Fibroblast of the aortic adventitia (primary cell): Measurements from ENCODE around the gene GCAT. TPM values are rescaled to one million over a fixed set of nuclear protein-coding genes. Genes with fewer than 3 reads are reported as not detected.

Source experiments
- DNase-seq: peaks from one replicate; pipeline ENCODE4 v3.0.0-alpha.2; 2010; ENCODE audit warnings: low read depth
- H3K4me3 ChIP-seq: 2 replicates; pipeline ENCODE4 v1.5.1; 2011; ENCODE audit warnings: low read depth, mild to moderate bottlenecking, control low read depth, low read length, moderate library complexity
- CTCF ChIP-seq: IDR thresholded peaks from 2 replicates; pipeline ENCODE4 v1.5.1; 2011; ENCODE audit warnings: mild to moderate bottlenecking, low read length, control low read depth, inconsistent platforms; ENCODE audit not compliant: insufficient read depth
- total RNA-seq: library from RNA; depleted of rRNA; stranded (reverse); fragments of >200 nt; gene quantifications from 2 replicates; pipeline ENCODE4 v1.2.3, GENCODE V29; 2012; ENCODE audit warnings: low replicate concordance

Gene GCAT
- total RNA-seq, 1 donor, result 13.1 TPM

GRCh38 chr22:37781434-37782059, 26.2 kb upstream of the GCAT start:
- peak; percentile 52 for TF ChIP-seq CTCF
- H3K4me3 ChIP-seq, result no peak overlapping the region
- peak; percentile 44 for DNase-seq

DNA sequence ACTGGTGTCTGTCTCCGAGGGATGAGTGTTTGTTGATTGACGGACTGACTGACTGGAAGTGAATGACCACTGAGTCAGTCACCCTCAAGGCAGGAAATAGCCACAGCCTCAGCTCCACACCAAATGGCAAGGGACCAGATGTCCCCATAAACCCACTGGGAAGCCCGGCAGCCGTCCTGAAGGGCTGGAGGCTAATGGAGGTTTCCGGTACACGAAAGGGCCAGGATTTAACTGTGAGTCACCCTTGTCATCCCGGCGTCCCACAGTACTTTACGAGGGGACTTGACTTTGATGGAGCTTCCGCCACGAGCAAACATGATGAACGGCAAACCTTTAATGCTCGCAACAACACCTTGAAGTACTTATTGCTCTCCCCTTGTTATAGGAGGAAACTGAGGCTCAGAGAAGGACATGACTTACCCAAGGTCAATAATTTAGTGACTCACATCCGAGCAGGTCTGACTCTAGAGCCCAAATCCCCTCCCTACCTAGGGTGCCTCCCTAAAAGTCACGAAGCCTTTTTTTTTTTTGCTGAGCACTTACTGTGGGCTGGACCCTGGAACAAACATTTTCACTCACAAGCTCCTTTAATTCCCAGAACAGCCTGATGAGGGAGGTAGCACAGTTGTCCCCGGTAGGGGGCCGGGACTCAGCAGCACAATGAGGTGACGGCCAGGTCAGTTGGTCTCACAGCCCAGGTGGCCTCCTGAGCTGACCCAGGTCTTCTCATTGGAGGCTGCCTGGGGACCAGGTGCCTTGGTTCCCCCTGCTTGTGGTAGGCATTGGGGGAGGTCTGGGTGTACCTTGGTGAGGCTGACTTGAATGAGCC, 25.2 kb upstream of the GCAT start:
- DNase-seq, result no peak
- TF ChIP-seq CTCF, result peak; percentile 23
- H3K4me3 ChIP-seq, result no peak overlapping the region

DNA sequence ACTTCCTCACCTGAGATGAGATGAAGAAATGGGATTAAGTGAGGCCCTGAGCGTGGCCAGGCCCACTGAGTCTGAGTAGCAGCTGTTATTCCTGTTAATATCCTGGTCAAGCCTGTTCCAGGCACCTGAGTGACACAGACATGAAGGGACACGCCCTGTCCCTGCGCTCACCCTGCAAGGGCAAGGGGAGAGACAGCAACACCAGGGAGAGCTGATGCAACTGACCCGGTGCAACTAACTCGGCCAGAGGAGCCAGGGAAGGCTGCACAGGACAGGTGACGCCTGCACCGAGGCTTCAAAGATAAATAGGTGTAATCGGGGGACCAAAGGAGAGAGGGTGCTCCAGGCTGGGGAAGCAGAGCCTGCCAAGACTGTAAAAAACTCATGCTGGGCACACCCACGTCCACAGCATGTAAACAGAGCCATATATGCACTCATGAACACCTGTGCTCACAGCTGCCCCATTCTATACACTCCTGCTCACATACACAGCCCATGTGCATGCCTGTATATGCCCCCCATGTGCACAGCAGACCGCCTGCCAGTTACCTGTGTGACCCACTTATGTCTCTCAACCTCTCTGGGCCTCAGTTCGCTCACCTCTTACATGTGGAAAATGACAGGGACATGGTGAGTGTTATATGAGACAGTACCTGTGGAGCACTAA, 22.8 kb upstream of the GCAT start:
- no peak overlapping the region for H3K4me3 ChIP-seq
- DNase-seq, result no peak
- no peak for TF ChIP-seq CTCF

DNA sequence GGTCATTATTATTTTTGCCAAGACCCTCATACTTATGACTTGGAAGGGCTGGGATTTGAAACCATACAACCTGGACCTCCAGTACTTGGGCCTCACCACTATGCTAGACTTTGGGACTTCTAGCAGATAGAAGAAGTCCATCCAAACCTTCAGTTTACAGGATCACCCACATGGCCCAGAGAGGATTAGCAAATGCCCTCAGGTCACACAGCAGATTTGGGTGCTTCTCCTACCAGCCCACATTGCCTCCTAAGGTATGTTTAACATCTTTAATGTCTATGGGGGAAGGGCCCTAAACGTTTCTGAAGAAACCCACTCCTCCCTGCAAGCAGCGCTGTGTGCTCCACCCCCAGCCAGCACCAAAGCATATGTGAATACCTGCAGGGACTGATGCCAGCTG, 17.5 kb upstream of the GCAT start:
- no peak for TF ChIP-seq CTCF
- DNase-seq, result no peak
- no peak overlapping the region for H3K4me3 ChIP-seq

- H3K4me3 ChIP-seq, result no peak overlapping the region
- no peak for DNase-seq
- no peak for TF ChIP-seq CTCF
These were observed 15.2 kb upstream of the GCAT start for GRCh38 chr22:37792494-37792893.

- no peak for DNase-seq
- H3K4me3 ChIP-seq, result no peak overlapping the region
- no peak for TF ChIP-seq CTCF
These were observed 13.4 kb upstream of the GCAT start for GRCh38 chr22:37794376-37794775.
